Neural crest cell (in vitro differentiated cells): ENCODE data around the gene TCF7L2. TPM values are rescaled to one million over a fixed set of nuclear protein-coding genes. Genes with fewer than 3 reads are reported as not detected.

Experiments
- DNase-seq: peaks from one replicate; pipeline ENCODE4 v3.0.0; 2021; ENCODE audit warnings: low read depth, mixed read lengths, low spot score
- H3K27ac Mint-ChIP-seq: one replicate; pipeline ENCODE4 v1.8.0; 2021; ENCODE audit warnings: mild to moderate bottlenecking, mixed read lengths; ENCODE audit not compliant: unreplicated experiment
- H3K27me3 Mint-ChIP-seq: 2 replicates; pipeline ENCODE4 v1.8.0; 2021; ENCODE audit warnings: low read depth, mild to moderate bottlenecking, mixed read lengths
- H3K36me3 Mint-ChIP-seq: 2 replicates; pipeline ENCODE4 v1.8.0; 2021; ENCODE audit warnings: low read depth, mild to moderate bottlenecking, mixed read lengths
- H3K4me1 Mint-ChIP-seq: 2 replicates; pipeline ENCODE4 v1.8.0; 2021; ENCODE audit warnings: mixed read lengths
- H3K4me3 Mint-ChIP-seq: one replicate; pipeline ENCODE4 v1.8.0; 2021; ENCODE audit warnings: mild to moderate bottlenecking, mixed read lengths
- H3K9me3 Mint-ChIP-seq: 2 replicates; pipeline ENCODE4 v1.8.0; 2021; ENCODE audit warnings: mixed read lengths
- CTCF ChIP-seq: fragments of 200-600 bp; sonication (generic); conservative IDR thresholded peaks from 2 replicates; pipeline ENCODE4 v1.5.0; 2021; ENCODE audit warnings: antibody characterized with exemption, mild to moderate bottlenecking
- total RNA-seq: library from RNA; stranded (reverse); gene quantifications from 2 replicates; pipeline ENCODE4 v1.2.1, GENCODE V29; 2021

Gene TCF7L2
- total RNA-seq, 1 donor from 2014 or later, result 34.8 TPM

GRCh38 chr10:113140143-113141011, 190.3 kb downstream of the TCF7L2 start:
- H3K27ac Mint-ChIP-seq, result peak overlapping the region; percentile 62
- H3K4me3 Mint-ChIP-seq, result peak overlapping the region; percentile 17
- no peak for DNase-seq

DNA sequence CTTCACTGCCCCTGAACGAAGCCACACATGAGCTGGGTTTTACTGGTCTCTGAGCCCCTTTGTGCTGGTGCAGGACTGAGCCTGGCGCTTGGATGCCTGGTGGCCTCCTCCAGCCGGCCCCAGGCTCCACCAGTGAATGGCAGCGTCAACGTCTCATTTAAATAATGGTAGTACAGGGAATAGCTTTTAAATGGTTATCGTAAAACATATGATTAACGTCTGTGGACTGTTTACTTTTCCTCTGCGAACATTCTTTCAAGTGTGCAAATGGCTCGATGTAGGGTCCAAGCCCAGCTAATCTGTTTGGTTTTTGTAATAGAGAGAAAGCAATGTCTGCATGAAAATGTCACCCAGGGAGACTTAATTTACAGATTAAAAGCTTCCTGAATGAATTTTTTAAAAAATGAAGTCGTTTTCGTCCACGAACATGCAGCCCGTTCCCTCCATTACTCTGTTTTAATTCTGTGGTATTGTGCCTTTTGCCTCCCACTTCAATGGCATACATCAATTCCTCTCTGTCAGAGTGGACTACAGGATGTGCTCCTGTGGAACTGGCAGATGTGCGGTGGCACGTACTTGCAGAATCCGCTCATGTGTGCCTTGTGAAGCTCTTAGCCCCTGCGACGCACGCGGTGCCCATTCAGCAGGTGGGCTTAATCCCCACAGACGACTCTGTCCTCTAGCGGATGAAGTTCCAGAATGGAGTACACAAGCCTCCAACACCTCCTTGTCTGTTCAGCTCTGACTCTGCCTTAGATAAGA, 192.7 kb downstream of the TCF7L2 start:
- TF ChIP-seq CTCF, result no peak
- H3K36me3 Mint-ChIP-seq, result peaks cover 20% of the 10 kb centered on the region
- H3K9me3 Mint-ChIP-seq, result no peaks in the 10 kb centered on the region
- H3K4me1 Mint-ChIP-seq, result peaks cover 8% of the 10 kb centered on the region
- no peak overlapping the region for H3K4me3 Mint-ChIP-seq
- peaks cover 13% of the 10 kb centered on the region for H3K27me3 Mint-ChIP-seq
- H3K27ac Mint-ChIP-seq, result no peak overlapping the region
- no peak for DNase-seq

More at GRCh38 chr10:113140143-113141011, 190.3 kb downstream of the TCF7L2 start:
- peaks cover 24% of the 10 kb centered on the region for H3K27me3 Mint-ChIP-seq
- peaks cover 5% of the 10 kb centered on the region for H3K36me3 Mint-ChIP-seq
- peaks cover 24% of the 10 kb centered on the region for H3K4me1 Mint-ChIP-seq
- TF ChIP-seq CTCF, result no peak
- no peaks in the 10 kb centered on the region for H3K9me3 Mint-ChIP-seq

DNA sequence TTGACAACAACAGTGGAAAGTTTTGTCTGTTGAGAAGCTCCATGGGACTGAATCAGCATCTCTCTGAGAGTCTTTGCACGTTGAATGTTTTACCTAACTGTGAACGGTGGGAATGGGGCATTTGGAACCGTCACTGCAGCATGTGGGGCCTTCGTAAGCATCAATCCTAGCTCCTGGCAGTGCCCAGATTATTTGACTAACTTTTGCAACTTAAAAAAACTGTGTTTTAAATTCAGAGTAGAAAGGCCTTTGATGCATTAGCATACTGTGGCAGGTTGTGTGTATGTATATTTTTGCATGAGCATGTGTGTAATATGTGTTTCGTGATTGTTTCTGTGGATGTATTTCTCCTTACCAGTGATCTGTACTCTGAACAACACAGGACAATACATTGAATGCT, 194.5 kb downstream of the TCF7L2 start:
- DNase-seq, result no peak
- H3K4me1 Mint-ChIP-seq, result peaks cover 8% of the 10 kb centered on the region
- peaks cover 20% of the 10 kb centered on the region for H3K36me3 Mint-ChIP-seq
- no peak overlapping the region for H3K27ac Mint-ChIP-seq
- TF ChIP-seq CTCF, result no peak
- H3K4me3 Mint-ChIP-seq, result no peak overlapping the region
- peaks cover 5% of the 10 kb centered on the region for H3K27me3 Mint-ChIP-seq
- H3K9me3 Mint-ChIP-seq, result no peaks in the 10 kb centered on the region

DNA sequence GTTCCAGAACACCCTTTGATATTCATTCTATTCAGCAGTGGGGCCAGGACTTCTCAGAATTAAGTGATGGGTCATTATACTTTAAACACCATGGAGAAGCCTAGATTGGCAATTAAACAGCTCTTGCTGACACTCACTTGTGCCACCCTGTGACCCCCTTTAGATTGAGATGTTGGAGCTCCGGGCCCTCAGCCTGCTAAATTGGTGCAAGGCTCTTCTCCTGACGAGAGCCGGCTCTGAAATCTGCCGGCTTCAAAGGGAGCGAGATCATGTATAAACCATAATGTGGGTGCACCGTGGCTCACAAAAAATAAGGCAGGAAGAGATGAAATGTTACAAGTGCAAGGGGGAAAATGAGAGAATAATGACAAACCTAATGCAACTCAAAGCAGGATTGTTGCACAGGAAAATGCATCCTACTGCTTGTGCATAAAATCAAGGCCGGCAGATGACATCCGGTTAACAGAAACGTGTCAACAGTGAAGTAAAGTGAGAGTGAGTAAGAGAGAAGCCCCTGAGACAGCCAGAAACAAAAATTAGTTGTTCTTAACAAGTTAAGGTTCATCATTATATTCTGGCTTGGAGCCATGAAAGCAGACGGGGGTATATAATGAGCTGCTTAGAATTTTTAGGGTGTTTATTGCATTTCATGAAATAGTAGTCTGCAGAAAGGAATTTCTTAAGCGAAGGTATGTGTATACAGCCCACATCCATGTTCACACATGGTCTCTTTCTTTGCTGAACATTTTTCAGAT, 198.2 kb downstream of the TCF7L2 start:
- TF ChIP-seq CTCF, result no peak
- peaks cover 42% of the 10 kb centered on the region for H3K36me3 Mint-ChIP-seq
- peaks cover 4% of the 10 kb centered on the region for H3K9me3 Mint-ChIP-seq
- H3K4me3 Mint-ChIP-seq, result no peak overlapping the region
- no peaks in the 10 kb centered on the region for H3K27me3 Mint-ChIP-seq
- DNase-seq, result no peak
- no peak overlapping the region for H3K27ac Mint-ChIP-seq
- H3K4me1 Mint-ChIP-seq, result peaks cover 13% of the 10 kb centered on the region

DNA sequence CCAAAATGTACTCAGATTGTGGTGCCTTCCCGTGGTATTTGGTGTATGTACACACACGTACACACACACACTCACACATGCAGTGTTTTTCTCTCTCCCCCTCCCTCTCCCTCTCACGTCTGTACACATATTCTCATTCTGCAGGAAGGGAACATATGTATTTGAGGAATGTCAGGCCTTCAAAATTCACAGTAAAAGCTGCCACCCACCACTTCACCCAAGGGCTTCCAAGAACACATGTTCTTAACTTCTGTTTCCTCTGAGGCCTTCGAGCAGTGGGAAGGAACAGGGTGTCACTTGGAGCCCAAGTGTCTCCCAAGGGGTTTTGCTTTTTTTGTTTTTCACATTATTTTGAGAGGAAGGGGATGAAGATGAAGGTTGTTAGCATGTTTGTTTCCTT, 198.9 kb downstream of the TCF7L2 start:
- H3K9me3 Mint-ChIP-seq, result peaks cover 4% of the 10 kb centered on the region
- H3K27me3 Mint-ChIP-seq, result no peaks in the 10 kb centered on the region
- no peak for TF ChIP-seq CTCF
- DNase-seq, result no peak
- H3K36me3 Mint-ChIP-seq, result peaks cover 46% of the 10 kb centered on the region
- H3K27ac Mint-ChIP-seq, result no peak overlapping the region
- H3K4me3 Mint-ChIP-seq, result no peak overlapping the region
- peaks cover 13% of the 10 kb centered on the region for H3K4me1 Mint-ChIP-seq
